CD4-positive, alpha-beta T cell treated with Interleukin-10 for 1 hour (primary cell): ENCODE results near the gene NT5C3A.
"Not testable (repeated sequence)": the region's sequence is repeated elsewhere in the genome, so short reads cannot be mapped to it uniquely, and the experiment has no call there.

Experiments used
- DNase-seq: peaks from one replicate; pipeline ENCODE4 v3.0.0-alpha.2; 2020

The NT5C3A gene

DNA sequence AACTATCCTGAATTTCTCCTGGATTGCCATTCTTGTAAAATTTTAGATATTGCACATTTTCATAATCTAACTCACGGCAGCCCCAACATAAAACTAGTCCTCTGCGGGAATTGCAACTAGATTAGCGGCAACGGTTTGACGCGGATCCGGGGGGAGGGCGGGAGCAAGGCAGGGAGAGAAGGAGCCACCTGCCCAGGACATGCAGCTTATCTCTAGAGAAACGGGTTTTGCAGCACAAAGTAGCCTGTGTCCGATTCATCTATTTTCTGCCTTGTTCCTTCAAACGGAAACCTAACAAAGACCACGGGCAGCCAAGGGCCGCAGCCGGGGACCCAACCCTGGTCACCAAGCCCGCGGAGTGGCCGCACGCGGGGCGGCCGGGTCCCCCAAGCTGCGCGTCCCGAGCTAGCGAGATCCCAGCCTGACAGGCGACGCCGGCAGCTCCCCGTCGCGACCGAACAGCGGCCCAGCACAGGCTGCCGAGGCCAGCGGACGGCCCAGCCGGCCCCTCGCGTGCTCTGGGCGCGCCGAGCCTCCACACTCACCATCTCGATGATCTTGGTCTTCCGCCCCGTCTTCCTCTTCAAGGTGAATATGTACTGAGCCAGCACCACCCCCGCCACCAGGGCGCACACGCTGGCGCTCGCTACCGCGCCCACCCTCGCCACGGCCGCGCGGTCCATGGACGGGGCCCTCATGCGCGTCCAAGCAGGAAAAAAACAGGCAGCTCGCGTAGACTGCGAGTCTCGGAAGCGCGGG is at the start of gene NT5C3A:
Gene NT5C3A (minus strand): TSS at position 754 of the 759 bp plus-strand sequence. CDS start 71 bp downstream, at position 683.
- DNase-seq = peak; percentile 20

DNA sequence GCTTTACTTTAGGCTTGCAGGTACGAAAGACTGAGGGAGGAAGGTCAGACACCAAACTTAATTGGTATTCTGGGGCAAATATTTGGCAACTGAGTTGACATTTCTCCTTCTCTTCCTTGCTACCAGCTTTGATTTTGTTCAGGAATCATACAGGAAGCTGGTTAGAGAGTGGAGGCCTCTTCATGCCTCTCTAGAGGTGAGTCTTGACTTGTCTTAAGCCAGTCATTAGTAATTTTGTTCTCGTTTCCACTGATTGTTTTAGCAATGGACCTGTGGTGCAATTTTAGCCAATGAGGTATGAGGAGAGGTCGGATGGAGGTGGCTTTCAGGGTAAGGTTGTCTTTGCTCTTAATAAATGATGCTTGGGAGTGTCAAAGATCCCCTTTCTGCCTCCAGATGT is 49.0 kb upstream of the NT5C3A start:
- no peak for DNase-seq

DNA sequence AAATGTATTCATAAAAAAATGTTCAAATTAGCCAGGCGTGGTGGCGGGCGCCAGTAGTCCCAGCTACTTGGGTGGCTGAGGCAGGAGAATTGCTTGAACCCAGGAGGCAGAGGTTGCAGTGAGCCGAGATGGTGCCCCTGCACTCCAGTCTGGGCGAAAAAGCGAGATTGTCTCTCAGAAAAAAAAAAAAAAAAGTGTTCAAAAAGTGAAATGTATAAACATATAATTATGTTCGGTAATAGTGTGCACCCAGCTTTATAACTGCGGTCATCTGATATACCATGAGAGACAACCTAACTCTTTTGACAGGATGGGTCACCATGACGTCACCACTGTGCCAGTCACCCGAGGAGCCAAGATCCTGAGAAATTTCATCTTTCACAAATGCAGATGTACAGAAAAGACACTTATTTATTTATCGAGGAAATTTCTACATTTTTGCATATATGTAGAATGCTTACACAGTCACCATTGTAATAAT is 47.2 kb upstream of the NT5C3A start:
- DNase-seq = no peak

DNA sequence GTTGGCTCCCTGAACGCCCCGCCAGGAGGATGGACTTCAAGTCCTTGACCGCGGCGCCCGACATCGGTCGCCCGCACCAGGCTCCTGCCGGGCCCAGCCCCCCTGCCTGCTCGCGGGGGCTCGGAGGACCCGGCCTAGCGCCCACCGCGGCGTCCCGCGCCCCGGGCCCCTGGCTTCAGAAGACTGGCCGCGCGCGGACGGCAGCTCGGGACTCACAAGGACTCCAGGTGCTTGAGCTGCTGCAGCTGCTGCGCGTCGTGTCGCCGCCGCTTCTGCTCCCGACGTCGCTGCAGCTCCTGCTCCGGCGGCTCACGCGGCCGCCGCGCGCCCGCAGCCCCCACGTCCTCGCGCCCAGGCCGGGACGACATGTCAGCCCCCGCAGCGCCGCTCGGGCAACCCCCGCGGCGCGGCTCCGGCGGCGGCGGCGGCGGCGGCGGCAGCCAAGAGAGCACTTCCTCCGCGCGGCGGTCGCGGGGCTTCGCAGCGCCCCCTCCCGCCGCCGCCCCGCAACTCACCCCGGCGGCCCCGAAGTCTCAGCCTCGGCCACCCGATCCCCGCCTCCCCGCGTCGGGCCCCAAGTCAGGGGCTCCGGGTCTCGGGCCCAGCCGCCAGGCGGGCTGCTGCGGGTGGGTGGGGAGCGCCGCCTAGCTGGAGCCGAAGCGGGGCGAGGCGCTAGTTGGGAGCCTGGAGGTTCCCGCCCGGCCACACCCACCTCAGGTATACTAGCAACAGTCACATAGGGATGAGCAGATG is 46.6 kb upstream of the NT5C3A start, which contains the start of gene RP9:
Gene RP9 (minus strand): TSS at position 400 of the 753 bp plus-strand sequence. CDS start 32 bp downstream, at position 368.
- DNase-seq = peak; percentile 83

DNA sequence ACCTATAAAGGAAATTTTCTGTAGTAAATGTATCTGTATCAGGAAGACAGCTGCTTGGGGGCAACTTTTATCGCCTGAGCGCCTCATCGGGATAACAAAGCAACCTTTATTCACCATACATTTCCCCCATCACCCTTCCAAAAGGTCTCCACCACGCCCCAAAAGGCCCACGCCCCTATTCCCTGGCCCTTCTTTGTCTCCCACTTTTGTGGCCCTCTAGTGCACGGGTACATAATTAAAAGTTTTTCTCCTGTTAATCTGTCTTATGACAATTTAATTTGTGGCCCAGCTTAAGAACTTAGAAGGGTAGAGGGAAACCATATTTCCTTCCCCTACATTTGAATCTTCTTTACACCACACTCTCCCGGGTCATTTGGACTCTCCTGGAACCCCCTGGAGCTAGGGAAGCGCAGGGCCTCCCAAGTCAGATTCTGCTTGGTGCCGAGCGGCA is 46.0 kb upstream of the NT5C3A start:
- DNase-seq = peak; percentile 35

DNA sequence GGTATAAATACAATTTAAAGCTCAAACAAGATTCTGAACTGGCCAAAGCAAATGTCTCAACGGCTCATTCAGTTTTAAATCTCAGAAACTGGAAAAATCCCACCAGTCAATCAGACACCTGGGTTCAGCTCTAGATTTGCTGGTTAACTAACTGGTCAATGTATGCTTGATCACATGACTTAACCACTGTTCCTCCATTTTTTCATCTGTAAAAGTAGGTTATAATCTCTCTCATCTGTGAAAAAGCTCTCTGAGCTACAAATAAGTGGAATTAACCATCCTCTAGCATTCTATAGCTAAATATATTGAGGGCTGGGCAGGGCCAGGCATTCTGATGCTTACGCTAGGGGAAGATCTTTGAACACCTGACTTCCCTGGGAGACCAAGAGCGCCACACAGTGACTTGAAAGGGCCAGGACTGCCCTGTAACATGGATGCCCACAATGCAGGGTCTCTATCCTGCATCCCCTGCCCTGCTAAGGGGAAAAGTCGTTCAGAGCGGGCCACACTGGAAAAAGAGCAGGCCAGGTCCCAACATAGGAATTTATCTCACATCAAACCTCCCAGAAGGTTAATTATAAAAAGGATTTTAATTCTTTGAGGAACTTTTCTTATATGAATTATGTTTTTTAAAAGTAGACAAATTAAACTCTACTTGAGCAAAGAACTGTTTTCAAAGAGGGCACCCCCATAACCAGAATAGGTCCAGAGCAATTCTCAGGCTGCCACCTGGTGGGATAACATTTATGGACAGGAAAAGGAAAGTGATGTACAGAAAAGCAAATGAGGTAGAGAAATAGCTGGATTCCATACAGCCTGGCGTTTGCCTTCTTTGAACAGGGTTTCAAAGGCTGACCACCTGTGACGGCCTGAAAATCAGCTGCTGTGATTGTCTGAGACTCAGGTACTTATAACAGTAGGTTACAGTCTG is 44.8 kb upstream of the NT5C3A start:
- DNase-seq = peak; percentile 73

DNA sequence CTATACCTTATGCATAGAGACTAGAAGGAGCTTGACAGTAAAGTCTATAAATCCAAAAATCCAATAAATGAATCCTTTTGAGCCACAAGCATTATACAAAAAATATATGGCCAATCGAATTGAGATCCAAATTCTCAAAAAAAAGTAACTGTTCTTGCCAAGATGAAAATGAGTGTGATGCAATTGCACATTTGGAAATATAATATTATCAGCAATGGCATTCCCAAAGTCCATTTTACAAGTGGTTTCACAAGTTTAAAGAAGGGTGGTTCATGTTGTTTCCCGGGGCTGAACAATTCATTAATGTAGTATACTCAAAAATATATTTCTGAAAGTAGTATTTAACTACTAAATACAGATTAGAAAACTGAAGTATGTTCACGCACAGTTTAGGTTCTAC is 39.3 kb upstream of the NT5C3A start:
- DNase-seq = no peak

DNA sequence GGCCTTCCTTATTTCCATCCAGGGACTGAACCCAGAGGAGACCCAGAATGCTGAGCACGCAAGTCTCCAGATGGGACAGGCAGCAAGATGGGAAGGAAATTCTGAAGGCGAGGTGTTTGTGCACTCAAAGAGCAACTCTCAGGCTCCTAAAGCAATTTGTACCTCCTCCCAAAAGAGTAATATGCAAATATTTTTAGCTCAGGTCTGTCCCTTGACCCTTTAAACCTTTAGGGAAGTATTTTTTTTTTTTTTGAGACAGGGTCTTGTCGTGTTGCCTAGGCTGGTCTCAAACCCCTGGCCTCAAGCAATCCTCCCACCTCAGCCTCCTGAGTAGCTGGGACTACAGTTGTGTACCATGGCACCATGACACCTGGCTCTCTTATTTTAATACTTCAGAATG is 38.2 kb upstream of the NT5C3A start:
- no peak for DNase-seq

DNA sequence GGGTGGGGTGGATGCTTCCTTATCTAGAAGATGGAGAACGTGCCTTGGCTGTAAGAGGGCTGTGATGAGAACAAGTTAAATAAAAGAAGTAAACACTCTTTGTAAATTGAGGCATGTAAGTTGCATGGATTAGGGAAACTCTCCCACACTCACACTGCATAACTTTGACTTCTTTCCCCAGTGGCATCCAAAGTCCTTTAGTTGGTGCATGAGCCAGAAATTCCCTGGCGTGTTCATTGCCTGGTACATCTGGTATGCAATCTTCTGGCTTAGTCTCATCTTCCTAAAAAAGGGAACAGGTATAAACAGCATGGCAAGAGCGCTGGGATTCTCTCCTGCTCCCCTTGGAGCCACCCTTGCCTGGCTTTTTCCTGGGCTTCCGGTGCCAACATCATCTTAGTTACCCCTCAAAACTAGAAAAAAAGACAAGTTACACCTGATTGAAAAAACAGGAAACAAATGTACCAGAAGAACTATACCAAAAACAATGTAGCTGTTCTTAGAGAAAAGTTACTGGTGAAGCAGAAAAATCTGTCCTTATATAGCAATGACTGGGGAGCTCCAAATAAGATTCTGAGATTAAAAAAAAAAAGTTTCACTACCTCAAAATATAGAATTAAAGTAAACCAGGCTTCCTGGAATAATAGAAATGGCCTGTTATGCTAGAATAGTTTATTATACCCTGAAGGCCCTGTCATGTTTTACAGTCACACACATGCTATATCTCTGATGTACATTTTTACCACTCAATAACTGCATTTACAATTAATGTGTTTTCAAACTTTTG is 36.8 kb upstream of the NT5C3A start:
- no peak for DNase-seq

DNA sequence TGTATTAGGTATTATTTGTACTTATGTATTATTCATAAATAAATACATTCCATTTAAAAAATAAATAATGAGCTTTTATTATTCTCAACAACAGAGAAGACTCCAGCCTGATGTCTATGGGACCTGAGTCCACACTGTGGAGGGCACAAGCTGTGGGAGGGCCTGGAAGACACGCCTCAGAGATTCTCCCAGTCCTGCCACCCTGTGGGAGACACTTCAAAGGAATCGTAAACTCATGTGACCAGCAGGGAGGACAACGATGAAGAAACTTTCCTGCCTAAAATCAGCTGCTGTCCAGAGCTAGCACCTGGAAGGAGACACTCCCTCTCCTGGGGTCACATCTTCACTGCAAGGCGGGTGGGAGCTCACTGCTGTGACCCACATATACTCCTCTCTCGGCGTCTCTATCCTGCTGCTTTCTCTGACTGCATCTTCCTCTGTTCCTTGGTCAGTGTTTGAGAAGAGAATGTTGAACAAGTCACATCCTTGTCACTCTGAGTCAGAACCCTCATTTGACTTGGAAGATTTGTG is 32.2 kb upstream of the NT5C3A start:
- not testable (repeated sequence) for DNase-seq

DNA sequence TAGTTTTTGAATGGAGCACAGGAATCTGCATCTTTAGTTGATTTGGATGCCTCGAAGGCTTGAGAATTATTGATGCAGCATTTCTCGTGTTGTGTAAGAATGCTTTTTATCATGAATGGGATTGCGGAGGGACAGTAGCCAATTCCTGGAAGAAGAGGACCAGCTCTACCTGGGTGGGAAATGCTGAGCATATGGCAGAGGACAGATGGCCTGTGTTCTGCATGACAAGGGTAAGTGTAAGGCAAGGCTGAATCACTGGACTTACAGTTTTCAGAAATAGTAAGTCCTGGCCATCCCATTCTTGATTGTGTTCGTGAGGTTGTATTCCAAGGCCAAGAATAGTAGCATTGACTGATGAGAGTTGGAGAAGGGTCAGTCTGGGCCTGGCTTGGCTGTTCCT is 30.7 kb upstream of the NT5C3A start:
- no peak for DNase-seq

DNA sequence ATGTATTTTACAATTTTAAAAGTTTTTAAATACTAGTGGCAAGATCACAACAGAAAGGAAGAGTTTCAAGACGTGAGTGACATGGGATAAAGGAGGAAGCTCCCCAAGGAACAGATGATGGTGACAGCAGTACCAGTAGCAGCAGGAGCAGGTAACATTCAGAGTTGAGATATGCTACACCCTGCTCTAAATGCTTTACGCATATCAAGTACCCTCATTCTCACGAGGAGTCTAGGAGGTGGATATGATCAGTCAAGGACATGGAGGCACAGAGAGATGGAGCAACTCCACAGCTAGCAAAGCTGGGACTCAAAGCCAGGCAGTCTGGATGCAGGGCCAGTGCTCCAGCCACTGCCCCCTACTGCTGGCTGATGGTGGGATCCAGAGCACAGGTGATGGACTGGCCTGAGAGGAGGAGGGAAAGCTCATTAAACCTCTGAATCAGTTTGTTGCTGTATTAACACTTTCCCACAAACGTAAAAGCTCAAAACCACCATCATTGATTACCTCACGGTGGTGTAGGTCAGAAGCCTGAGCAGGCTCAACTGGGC is 29.1 kb upstream of the NT5C3A start:
- DNase-seq = no peak

DNA sequence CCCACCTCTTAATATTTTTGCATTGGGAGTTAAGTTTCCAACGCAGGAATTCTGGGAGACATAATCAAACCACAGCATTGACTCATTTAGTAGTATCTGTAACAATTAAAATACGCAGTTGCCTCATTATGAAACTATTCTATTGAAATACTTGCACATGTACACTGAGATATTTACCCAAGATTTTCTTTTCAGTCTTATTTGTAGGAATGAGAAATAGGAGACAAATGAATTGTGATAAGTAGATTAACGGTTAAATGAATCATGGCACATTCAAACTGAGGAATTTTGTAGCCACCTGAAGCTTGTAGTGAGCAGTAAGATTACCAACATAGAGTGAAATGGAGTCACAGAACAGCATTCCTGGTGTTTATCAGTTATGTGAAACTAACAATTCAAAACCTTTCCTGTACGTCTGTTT is 28.5 kb upstream of the NT5C3A start:
- no peak for DNase-seq

DNA sequence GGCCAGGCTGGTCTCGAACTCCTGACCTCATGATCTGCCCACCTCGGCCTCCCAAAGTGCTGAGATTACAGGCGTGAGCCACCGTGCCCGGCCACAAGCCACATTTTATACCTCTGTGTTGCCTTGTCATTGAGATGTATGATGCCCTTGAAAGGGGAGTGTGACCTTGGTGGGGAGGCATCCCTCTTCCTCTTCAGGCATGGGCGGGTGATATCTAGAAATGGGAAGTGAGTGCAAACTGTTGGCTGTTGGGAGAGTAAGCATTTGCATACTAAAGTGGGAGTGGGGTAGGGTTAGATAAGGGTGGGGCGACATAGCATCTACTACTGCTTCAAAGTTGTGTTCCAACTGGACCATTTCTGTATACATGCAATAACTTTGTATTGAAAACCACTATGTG is 26.6 kb upstream of the NT5C3A start:
- DNase-seq = no peak

DNA sequence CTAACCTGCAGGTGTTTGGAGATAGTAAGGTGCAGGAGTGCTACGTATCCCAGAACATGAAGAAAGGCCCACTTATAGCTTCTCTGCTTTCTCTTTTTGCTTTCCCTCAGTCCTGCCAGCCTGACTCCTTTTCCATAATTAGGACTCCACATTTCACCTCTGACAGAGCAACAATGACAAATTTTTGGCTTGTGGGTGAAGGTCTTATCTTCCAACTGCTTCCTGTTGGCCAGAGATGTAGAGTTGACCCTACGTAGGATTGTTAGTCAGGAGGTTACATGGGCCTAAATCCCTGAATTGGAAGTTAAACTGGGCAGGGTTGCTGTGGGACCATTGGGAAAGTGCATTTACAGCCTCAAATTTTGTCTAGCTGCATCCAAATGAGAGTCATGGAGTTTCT is 25.3 kb upstream of the NT5C3A start:
- DNase-seq = no peak

DNA sequence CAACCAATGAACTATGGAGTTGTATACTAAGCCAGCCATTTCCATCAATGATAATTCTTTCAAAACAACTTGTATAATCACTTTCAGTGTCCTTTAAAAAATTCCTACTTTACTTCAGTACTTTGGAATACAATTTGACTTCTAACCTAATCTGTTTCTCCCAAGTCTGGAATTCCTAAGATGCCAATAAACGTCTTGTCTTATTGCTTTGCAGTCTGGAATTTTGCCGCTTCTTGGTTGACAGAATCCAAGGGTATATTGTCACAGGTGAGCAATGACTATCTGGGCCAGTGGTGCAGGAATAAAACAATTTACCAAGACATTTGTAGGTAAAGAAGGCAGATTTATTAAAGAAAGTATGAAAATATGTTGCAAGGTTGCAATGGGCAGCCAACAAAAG is 24.8 kb upstream of the NT5C3A start:
- DNase-seq = no peak

DNA sequence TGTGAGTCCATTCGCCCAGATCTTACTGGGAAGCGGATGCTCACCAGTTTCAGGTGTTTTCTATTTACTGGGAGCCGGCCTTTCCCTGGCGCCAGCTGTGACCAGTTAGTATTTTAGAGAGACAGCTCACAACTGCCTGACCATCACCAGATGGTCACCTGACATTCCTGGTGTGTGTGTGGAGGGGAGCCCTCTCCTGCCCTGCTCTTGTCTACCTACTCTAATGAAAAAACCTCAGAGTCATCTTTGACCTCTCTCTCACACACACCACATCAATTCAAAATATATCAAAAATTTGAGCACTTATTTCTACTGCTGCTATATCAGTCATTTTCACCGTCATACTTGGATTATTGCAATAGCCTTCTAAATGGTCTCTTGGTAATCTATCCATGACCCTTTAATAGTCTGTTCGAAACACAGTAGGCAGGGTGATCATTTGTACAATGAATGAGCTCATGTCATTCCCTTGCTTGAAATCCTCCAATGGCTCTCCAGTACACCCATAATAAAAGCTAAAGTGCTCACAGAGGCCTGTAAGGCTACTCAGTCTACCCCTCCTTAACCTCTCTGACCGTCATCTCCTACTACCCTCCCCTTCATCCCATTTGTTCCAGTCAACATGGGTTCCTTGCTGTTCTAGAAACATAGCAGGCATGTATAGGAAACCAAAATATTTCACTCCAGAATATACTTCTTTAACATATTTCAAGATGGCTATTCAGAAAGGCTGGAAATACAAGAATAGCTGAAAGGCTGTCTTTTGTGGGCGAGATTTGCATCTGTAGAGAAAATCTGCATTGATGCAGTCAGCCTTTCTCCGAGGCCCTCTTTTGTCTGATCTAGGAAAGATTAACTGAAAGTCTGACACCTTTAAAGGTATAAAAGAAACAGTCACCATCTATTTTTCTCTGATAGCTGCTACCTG is 17.5 kb upstream of the NT5C3A start:
- DNase-seq = no peak

DNA sequence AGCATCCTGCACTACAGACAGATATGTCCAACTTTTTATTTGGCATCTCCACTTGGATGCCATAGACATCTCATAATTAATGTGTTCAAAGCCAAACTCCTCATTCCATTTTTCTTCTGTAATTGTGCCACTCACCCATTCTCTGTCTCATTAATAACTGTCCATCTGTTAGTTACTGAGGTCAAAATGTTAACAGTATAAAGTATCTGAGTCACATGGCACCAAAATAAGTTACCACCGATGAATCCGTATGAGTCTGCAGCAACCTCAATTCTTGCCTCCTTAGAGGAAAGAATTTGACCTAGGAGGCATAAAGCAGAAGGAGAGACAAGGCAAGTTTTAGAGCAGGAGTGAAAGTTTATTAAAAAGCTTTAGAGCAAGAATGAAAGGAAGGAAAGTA is 16.5 kb upstream of the NT5C3A start:
- no peak for DNase-seq

DNA sequence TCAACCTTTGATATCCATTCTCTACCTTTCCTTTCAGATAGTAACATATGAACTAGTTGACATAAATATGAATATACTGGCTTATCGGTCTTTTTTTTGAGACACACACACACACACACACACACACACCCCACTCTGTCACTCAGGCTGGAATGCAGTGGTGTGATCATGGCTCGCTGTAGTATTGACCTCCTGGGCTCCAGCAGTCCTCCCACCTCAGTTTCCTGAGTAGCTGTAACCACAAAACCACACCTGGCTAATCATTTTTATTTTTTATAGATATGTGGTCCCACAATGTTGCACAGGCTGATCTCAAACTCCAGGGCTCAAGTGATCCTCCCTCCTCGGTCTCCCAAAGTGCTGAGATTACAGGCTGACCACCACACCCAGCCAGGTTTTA is 14.2 kb upstream of the NT5C3A start:
- DNase-seq = no peak

DNA sequence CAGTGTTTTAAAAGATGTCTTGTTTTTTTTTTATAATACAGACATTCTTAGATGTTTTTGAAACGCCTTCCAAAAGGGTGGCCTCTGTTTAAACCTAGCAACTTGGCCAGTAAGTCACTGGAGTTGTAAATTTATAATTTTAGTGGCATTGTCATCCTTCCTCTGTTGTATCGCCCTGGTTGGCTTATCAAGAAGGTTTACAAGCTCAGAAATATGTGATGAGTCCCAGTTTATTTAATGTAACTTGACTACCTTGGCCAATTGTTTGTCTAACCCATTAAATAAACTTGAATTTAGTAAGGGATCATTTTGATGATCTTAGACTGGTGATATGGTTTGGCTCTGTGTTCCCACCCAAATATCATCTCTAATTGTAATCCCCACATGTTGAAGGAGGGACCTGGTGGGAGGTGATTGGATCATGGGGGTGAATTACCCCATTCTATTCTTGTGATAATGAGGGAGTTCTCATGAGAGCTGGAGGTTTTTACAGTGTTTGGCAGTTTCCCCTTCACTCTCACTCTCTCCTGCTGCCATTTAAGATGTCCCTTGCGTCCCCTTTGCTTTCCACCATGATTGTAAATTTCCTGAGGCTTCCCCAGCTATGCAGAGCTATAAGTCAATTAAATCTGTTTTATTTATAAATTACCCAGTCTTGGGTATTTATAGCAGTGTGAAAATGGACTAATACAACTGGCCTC is 13.4 kb upstream of the NT5C3A start:
- DNase-seq = no peak
